HG02678 (cell line): ENCODE data around the gene RETSAT.
"Not testable (repeated sequence)": the region's sequence is repeated elsewhere in the genome, so short reads cannot be mapped to it uniquely, and the experiment has no call there.

Experiments
- ATAC-seq: cut with Tn5 transposase; IDR thresholded peaks from one replicate; pipeline ENCODE4 v1.9.1; 2021; ENCODE audit warnings: mild to moderate bottlenecking, moderate library complexity; ENCODE audit not compliant: unreplicated experiment

Gene RETSAT

DNA sequence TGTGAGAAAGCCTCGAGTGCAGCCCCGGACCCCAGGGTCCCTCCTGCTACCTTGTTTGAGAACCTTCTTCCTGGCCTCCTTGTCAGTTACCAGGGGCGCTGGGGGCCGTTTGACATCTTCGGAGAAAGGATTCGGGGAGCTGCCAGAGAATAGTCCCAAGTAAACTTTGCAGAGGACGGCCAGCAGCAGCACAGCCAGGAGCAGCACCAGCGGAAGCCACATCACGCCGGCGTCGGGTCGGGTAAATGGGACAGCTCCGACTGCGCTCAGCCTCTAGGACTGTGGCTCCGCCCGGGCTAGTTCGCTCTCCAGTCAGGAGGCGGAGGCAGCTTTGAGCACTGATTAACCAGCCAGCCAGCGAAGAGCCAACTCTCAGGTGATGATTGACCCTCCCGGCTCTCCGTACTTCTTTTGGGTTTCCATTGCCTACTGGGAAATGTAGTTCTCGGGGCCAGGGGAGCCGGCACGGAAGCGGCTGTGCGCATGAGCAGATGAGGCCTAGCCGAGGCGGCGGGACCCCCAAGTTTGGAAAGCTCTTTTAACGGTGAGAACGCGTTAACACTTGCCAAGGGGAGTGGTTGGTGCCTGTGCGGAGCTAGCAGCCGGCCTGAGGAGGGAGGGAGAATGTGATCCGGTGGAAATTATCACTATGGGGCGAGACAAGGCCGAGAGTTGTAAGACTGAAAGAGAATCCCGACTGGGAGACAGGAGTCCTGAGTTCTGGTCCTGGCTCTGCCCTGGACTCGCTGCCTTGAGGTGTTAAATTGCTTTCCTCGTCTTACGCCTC is at the start of gene RETSAT, which contains the start of gene ELMOD3:
Gene RETSAT, minus strand, starts transcription at position 243 of the 787 bp plus-strand sequence. Its CDS starts 21 bp downstream, at position 222.
Gene ELMOD3, plus strand, starts transcription at position 484 of the 787 bp plus-strand sequence. CDS start 2,430 bp downstream, outside the sequence.
- ATAC-seq: peak; percentile 97

DNA sequence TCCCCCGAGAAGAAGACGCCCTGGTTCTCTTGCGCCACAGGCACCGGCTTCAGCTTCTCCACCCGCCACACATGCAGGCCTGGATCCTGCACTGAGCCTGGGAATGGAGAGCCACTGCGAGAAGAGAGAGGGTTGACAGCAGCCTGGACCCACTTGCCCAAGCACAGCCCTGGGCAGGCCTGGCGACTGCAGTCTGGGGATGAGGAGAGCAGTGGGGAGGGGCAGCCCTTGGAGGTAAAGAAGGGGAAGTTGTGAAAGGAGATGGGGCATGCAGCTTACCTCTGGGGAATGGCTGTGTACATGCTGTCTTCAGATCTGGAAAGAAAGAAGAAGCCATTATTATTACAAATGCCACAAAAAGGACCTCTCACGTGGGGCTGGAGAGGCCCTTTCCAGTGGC is 47.5 kb upstream of the RETSAT start:
- ATAC-seq: no peak

DNA sequence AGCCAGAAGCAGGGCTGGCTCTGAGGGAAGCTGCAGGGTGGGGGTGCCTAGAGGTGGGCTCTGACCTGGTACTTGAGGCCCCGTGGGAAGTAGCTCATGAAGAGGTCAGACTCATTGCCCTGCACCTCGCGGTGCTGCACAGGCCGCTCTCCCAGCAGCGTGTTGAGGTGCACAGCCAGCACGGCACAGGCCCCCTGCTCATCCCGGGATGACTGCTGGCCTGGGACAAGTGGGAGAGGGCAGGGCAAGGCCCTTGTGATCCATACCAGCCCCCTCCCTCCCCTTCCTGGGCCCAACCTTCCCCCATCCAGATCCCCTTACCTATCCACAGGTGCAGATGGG is 47.1 kb upstream of the RETSAT start:
- ATAC-seq: no peak

- no peak for ATAC-seq
Observed at GRCh38 chr2:85400541-85401463, 46.5 kb upstream of the RETSAT start.

DNA sequence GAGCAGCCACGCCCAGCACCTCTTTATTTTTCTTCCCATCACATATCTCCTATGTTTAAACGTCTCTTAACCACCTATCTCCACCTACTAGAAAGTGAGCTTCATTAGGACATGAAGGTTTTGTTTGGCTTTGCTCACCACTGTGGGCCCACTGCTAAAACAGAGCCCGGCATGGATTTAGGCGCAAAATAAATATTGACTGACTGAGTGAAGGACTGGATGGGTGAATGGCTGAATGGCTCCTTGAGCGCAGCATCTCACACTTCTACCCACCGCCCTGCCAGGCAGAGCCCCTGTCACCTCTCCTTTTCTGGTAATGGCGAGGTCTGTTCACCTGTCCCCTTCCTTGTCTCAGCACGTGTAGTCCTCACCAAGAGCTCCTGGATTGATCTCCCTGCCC is 45.7 kb upstream of the RETSAT start:
- no peak for ATAC-seq

DNA sequence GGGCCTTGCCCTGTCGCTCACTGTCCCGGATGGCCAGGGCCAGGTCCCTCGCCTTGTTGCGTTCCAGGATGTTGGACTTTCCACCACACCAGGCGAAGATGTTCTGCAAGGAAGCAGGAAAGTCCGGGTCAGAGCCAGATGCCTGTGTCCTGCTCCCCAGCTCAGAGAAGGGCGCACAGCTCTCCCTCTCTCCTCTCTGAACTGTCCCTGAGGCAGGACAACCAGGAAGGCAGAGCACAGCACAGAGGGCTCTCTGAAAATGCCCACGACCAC is 44.8 kb upstream of the RETSAT start:
- ATAC-seq: no peak

DNA sequence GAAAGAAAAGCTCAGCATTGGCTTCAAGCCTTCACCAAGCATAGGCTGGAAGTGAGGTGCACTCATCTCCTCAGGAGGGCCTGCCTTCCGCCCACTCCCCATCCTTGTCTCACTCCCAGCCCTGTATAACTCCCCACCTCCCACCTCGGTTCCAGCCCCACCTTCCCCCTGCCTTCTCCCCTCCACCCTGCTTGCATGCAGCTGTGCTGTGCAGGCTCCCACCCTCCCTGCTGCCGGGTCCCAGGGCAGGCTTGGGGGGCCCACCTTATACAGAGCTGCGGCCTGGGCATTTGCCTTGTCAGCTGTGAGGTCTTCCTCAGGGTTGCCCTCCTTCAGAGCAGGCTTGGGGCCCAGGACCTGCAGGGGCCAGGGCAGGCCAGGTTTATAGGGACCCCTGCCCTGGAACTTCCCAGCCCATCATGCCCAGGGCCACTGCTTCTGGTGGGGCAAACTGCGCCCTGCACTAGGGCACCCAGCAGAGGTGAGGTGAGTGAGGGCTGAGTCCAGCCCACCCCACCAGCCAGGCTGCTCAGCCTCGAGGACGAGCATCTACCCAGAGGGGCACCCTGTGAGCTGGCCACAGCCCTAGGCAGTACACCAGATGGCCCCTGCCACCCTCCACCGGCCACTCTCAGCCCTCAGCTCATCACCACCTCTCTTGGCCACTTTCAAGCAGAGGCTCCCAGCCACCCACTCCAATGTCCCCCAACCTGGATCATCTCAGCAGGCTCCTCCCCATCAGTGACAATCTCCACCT is 44.3 kb upstream of the RETSAT start:
- no peak for ATAC-seq

GRCh38 chr2:85397925-85398331 is 43.6 kb upstream of the RETSAT start:
- no peak for ATAC-seq

GRCh38 chr2:85396531-85397470 is 42.5 kb upstream of the RETSAT start:
- ATAC-seq: no peak

GRCh38 chr2:85395912-85396475 is 41.7 kb upstream of the RETSAT start:
- no peak for ATAC-seq

DNA sequence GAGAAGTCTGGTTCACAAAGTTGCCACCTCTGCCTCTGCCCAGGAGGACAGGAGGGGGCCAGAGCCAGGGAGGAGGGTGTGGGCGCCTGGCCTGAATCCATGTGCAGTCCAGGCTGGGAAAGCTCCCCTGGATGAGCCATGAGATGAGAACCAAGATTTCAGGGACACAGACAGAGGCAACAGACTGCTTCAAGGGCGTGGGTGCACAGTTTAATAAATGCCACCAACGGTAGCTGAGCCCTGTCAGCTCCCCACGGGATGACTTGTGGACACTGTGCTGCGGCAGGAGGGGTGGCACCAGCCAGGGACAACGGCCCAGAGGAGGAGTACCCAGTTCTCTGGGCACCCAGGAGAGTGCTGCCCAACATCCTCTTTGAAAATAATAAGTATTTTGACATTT is 40.6 kb upstream of the RETSAT start:
- ATAC-seq: no peak

DNA sequence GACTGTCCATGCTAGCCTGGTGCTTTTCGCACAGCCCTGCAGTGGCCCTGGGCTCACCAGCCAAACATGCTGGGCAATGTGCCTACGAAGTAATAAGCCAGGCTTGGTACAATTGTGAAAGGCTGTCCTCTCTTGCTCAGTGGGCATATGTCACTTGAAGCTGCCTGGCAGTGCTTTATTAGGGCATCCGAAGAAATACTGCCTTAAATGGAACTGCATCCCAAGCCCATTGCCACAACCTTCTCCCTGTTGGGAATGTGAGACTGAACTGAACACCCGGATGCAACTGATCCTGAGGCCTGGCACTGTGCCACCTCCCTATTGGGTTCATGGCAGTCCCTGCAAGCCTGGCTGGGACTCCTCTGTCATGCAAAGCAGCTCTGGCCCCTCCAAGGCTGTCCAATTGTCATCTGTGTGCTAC is 39.9 kb upstream of the RETSAT start:
- no peak for ATAC-seq

- ATAC-seq: no peak
Observed at GRCh38 chr2:85393836-85394235, 39.5 kb upstream of the RETSAT start.

DNA sequence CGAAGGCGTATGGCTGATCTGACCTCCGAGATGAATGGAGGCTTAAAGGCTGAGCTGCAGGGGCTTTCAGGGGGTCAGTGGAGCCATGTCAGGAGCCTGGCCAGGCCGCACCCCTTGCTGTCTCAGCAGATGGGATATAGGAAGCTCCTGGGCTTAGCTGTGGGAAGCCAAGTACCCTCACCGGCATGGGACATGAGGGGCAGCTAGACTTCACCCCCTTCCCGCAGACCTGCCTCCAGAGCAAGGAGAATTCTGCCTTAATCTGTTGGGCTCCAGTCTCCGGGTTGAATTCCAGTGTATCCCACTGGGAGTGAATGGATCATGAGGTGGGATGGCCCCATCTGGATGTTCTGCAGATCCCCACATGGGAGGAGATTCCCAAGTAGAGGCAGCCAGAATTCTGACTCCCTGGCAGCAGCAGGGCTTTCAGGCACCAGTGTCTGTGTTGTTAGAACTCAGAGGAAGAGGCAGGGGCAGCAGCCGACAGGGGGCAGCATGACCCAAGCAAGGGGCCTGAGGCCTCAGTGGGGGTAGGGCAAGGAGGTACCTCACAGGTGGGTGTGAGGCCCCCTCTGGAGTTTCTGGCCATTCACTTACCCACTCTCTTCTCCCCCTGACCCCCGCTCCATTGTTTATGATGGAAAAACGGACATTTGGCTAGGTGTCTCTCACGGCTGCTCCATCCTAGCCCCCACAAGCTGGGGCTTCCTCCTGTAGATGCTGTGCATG is 36.8 kb upstream of the RETSAT start:
- ATAC-seq: no peak

- ATAC-seq: no peak
Observed at GRCh38 chr2:85388878-85389538, 34.7 kb upstream of the RETSAT start.

DNA sequence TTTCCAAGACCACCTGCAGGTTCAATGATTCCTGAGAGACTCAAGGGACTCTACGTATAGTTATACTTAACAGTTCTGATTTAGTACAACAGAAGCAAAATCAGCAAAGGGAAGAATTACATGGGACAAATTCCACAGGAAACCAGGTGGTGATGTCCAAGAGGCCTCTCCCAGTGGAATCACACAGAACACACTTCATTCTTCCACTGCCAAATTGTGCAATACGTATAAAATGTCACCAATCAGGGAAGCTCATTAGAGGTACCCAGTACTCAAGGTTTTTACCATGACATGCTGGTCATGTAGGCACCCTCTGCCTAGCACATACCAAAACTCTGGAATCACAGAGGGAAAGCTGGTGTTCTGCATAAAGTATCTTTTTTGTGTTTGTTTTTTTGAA is 33.4 kb upstream of the RETSAT start:
- ATAC-seq: no peak

DNA sequence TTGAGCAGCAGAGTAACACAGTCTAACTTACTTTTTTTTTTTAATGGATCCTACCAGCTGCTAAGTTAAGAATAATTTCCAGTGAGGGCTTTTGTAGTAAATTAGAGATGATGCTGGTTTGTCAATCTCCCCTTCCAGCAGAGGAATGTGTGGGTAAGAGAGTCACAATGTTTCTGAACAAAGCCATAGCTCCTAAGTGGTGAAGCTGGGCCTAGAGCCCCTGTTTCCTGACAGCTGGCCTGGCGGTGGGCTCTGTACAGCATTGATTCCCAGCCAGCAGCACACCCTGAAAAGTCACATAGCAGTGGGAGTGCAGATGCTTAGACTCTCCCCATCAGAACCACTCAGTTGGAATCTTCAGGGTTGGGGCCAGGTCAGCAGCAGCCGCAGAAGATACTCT is 31.4 kb upstream of the RETSAT start:
- no peak for ATAC-seq

DNA sequence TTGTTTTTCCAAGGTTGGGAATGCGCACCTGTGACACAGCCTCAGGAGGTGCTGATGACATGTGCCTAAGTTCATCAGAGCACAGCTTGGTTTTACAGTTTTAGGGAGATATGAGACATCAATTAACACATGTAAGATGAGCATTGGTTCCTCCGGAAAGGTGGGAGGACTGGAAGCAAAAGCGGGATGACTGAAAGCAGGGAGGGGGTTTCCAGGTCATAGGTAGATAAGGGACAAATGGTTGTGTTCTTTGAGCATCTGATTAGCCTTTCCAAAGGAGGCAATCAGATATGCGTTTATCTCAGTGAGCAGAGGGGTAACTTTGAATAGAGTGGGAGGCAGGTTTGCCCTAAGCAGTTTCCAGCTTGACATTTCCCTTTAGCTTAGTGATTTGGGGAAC is 29.5 kb upstream of the RETSAT start:
- no peak for ATAC-seq

GRCh38 chr2:85383151-85383550 is 28.8 kb upstream of the RETSAT start:
- ATAC-seq: not testable (repeated sequence)
